Lung (tissue), 12 donors: ENCODE data around the gene ZSWIM1. TPM values are rescaled to one million over a fixed set of nuclear protein-coding genes. Genes with fewer than 3 reads are reported as not detected.

Source experiments
- ATAC-seq: fragments of 200-7000 bp; cut with Tn5 transposase; one replicate; pipeline ENCODE4 v1.9.1; 2020; ENCODE audit warnings: moderate number of reproducible peaks; ENCODE audit not compliant: insufficient read depth, low FRiP score
- DNase-seq, 3 donors: peaks; one replicate each; pipeline ENCODE4 v3.0.0-alpha.2; 2013 to 2017
- H3K27ac ChIP-seq, 2 donors: one replicate each; pipeline ENCODE4 v1.5.1; 2013; ENCODE audit warnings: mild to moderate bottlenecking in 2 of 2, moderate library complexity in 2 of 2, control low read depth in 1 of 2, inconsistent platforms in 1 of 2, low read depth in 1 of 2, low read length in 1 of 2
- H3K27me3 ChIP-seq, 3 donors: one replicate each; pipeline ENCODE4 v1.5.1; 2013; ENCODE audit warnings: low read length in 2 of 3; ENCODE audit not compliant: control insufficient read depth in 3 of 3, insufficient read depth in 3 of 3
- H3K36me3 ChIP-seq, 4 donors: one replicate each; pipeline ENCODE4 v1.5.1; 2013; ENCODE audit warnings: low read length in 4 of 4, mild to moderate bottlenecking in 1 of 4, moderate library complexity in 1 of 4; ENCODE audit not compliant: control insufficient read depth in 4 of 4, insufficient read depth in 4 of 4
- H3K4me1 ChIP-seq, 5 donors: one replicate each; pipeline ENCODE4 v1.5.1; 2013; ENCODE audit warnings: low read length in 5 of 5, mild to moderate bottlenecking in 2 of 5, moderate library complexity in 1 of 5; ENCODE audit not compliant: control insufficient read depth in 5 of 5, insufficient read depth in 5 of 5
- H3K4me3 ChIP-seq: one replicate; pipeline ENCODE4 v1.5.1; 2013; ENCODE audit warnings: mild to moderate bottlenecking, control low read depth, moderate library complexity
- H3K9ac ChIP-seq, 2 donors: one replicate each; pipeline ENCODE4 v1.5.1; 2013; ENCODE audit warnings: low read length in 2 of 2, control low read depth in 1 of 2; ENCODE audit not compliant: insufficient read depth in 1 of 2
- H3K9me3 ChIP-seq, 4 donors: one replicate each; pipeline ENCODE4 v1.5.1; 2013; ENCODE audit warnings: low read length in 3 of 4, mild to moderate bottlenecking in 1 of 4, moderate library complexity in 1 of 4; ENCODE audit not compliant: control insufficient read depth in 4 of 4, insufficient read depth in 3 of 4
- CTCF ChIP-seq: IDR thresholded peaks from 2 replicates; pipeline ENCODE4 v1.5.1; 2012; ENCODE audit warnings: mild to moderate bottlenecking; ENCODE audit errors: control extremely low read depth, extremely low read depth
- WGBS, 2 donors: extraction: QIAGEN DNeasy Blood & Tissue Kit; methylation state at CpG; one replicate each; pipeline ENCODE4 v1.1.7; 2013; 5-methylcytosine and 5-hydroxymethylcytosine counted together
- polyA plus RNA-seq, 2 donors: library from polyadenylated mRNA; stranded (reverse); fragments of 200-250 nt; gene quantifications; one replicate each; pipeline ENCODE4 v1.2.1, GENCODE V29; 2013
- total RNA-seq, 2 donors: library from RNA; depleted of rRNA in 1 of 2; stranded (reverse); fragments of >200 nt in 1 of 2; gene quantifications; one replicate each; pipeline ENCODE4 v1.2.1, GENCODE V29; 2014 to 2021
- donor health status: control.
- donor health status: control.
- donor health status: Bipolar disorder and iron deficiency.
- donor health status: healthy.
- donor health status: DM: yes; HTN: yes; CAD: no.

Gene ZSWIM1
- total and polyA plus RNA-seq, 4 donors = 3.7 to 11.1 (median 5.2) TPM

GRCh38 chr20:45850238-45850637 lies 30.8 kb upstream of the ZSWIM1 start:
- peaks cover 0 to 6% (median 0%) of the 10 kb centered on the region in 4 donors for H3K9me3 ChIP-seq
- WGBS, 2 donors = 91 to 95% methylated on average over 2 of the region's 2 CpGs
- DNase-seq = no peak
- TF ChIP-seq CTCF = no peak
- peaks cover 7 to 34% (median 15%) of the 10 kb centered on the region in 4 donors for H3K36me3 ChIP-seq
- no peak overlapping the region for H3K9ac ChIP-seq
- no peak overlapping the region for H3K4me3 ChIP-seq
- H3K4me1 ChIP-seq = peaks cover 0 to 6% (median 0%) of the 10 kb centered on the region in 5 donors
- H3K27me3 ChIP-seq = no peaks in the 10 kb centered on the region
- ATAC-seq = no peak
- no peak overlapping the region for H3K27ac ChIP-seq

- no peak for TF ChIP-seq CTCF
- no peak overlapping the region for H3K9ac ChIP-seq
- ATAC-seq (no peak), DNase-seq (no peak)
- H3K27me3 ChIP-seq = no peaks in the 10 kb centered on the region
- peaks cover 7 to 30% (median 15%) of the 10 kb centered on the region in 4 donors for H3K36me3 ChIP-seq
- peaks cover 0 to 8% (median 3%) of the 10 kb centered on the region in 5 donors for H3K4me1 ChIP-seq
- peaks cover 0 to 6% (median 0%) of the 10 kb centered on the region in 4 donors for H3K9me3 ChIP-seq
- no peak overlapping the region for H3K4me3 ChIP-seq
- 45 to 93% methylated on average over 1 of the region's 1 CpG for WGBS, 2 donors
- no peak overlapping the region for H3K27ac ChIP-seq
These were observed 30.1 kb upstream of the ZSWIM1 start for GRCh38 chr20:45850926-45851325.

GRCh38 chr20:45851501-45851900 lies 29.5 kb upstream of the ZSWIM1 start:
- Histone ChIP-seq H3K27me3 (no peaks in the 10 kb centered on the region), H3K9me3 (peaks cover 0 to 6% (median 0%) of the 10 kb centered on the region in 4 donors), H3K27ac (no peak overlapping the region), H3K4me1 (peaks cover 0 to 12% (median 8%) of the 10 kb centered on the region in 5 donors), H3K36me3 (peaks cover 2 to 25% (median 14%) of the 10 kb centered on the region in 4 donors), H3K4me3 (no peak overlapping the region), H3K9ac (no peak overlapping the region)
- ATAC-seq = no peak
- TF ChIP-seq CTCF = no peak
- no peak for DNase-seq

- H3K9ac ChIP-seq = no peak overlapping the region
- H3K4me1 ChIP-seq = peaks cover 0 to 13% (median 8%) of the 10 kb centered on the region in 5 donors
- H3K4me3 ChIP-seq = no peak overlapping the region
- no peaks in the 10 kb centered on the region for H3K27me3 ChIP-seq
- TF ChIP-seq CTCF = no peak
- 96 to 99% methylated on average over 6 of the region's 6 CpGs for WGBS, 2 donors
- DNase-seq = no peak
- H3K36me3 ChIP-seq = peaks cover 2 to 19% (median 14%) of the 10 kb centered on the region in 4 donors
- no peak overlapping the region for H3K27ac ChIP-seq
- no peak for ATAC-seq
- peaks cover 0 to 6% (median 0%) of the 10 kb centered on the region in 4 donors for H3K9me3 ChIP-seq
These were observed 28.7 kb upstream of the ZSWIM1 start for GRCh38 chr20:45852326-45852725.
